HG02588 (cell line): ENCODE results near the gene RNF2.
"Not testable (repeated sequence)": the region's sequence is repeated elsewhere in the genome, so short reads cannot be mapped to it uniquely, and the experiment has no call there.

Source experiments
- ATAC-seq: cut with Tn5 transposase; IDR thresholded peaks from one replicate; pipeline ENCODE4 v1.9.1; 2021; ENCODE audit warnings: mild to moderate bottlenecking, moderate library complexity; ENCODE audit not compliant: unreplicated experiment

Gene RNF2

GRCh38 chr1:185044981-185045813, at the start of gene RNF2:
RNF2 (plus strand) TSS chr1:185045558; CDS start chr1:185087554, 41,996 bp downstream.
- peak; percentile 94 for ATAC-seq

DNA sequence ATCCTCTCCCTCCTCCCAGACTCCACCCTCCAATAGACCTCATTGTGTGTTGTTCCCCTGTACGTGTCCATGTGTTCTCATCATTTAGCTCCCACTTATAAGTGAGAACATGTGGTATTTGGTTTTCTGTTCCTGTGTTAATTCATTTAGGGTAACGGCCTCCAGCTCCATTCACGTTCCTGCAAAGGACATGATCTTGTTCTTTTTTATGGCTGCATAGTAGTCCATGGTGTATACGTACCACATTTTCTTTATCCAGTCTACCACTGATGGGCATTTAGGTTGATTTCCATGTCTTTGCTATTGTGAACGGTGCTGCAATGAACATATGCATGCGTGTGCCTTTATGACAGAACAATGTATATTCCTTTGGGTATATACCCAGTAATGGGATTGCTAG, 45.4 kb upstream of the RNF2 start:
- ATAC-seq = not testable (repeated sequence)

- ATAC-seq = not testable (repeated sequence)
Measured at GRCh38 chr1:185001312-185001880, 44.0 kb upstream of the RNF2 start.

DNA sequence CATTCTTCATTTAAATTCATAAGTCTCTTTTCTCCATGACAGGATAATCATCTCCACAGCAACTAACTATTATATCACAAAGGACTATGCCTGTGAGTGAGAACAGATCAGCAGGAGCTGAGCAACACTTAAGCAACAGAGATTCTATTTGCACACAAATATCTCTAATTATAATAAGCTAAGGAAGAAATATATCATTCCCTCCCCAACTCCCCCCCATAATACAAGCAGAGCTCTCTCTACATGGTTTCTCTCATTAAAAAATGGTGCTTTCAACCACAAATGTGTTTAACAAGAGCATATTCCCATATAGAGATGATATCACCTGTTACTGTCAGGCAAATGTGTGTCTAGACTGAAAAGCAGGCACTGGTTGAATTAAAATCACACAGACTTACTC, 36.5 kb upstream of the RNF2 start:
- ATAC-seq = no peak

GRCh38 chr1:185010361-185010760, 35.0 kb upstream of the RNF2 start:
- no peak for ATAC-seq

GRCh38 chr1:185014941-185015340, 30.4 kb upstream of the RNF2 start:
- no peak for ATAC-seq

DNA sequence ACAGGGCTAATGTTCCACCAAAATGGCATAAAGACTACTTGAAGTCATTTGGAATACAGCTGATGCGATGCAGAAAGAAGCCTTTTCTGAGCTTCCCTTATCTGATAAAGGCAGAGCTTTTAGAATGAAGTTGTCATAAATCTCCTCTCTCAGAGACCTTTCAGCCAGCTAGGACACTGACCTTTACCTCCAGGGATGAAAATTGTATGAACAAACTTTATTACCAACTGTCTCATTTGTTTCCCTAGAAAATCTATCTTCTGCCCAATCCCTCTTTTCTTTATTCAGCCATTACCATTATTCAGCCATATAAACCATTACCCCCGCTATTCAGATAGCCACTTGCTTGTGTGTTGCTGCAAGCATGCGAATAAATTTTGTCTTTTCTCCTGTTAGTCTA, 29.7 kb upstream of the RNF2 start:
- no peak for ATAC-seq

GRCh38 chr1:185016880-185017279, 28.5 kb upstream of the RNF2 start:
- ATAC-seq = no peak

GRCh38 chr1:185017338-185017737, 28.0 kb upstream of the RNF2 start:
- ATAC-seq = no peak

GRCh38 chr1:185017966-185018365, 27.4 kb upstream of the RNF2 start:
- ATAC-seq = no peak

DNA sequence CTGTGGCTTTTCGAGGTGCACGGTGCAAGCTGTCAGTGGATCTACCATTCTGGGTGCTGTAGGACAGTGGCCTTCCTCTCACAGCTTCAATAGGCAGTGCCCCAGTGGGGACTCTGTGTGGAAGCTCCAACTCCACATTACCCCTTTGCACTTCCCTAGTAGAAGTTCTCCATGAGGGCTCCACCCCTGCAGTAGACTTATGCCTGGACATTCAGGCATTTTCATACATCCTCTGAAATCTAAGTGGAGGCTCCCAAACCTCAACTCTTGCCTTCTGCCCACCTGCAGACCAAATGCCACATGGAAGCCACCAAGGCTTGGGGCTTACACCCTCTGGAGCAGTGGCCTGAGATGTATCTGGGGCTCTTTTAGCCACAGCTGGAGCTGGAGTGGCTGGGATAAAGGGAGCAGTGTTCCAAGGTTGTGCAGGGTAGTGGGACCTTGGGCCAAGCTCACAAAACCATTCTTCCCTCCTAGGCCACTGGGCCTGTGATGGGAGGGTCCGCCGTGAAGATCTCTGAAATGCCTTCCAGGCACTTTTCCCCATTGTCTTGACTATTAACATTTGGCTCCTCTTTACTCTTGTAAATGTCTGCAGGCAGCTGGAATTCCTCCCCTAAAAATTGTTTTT, 18.0 kb upstream of the RNF2 start:
- ATAC-seq = no peak

DNA sequence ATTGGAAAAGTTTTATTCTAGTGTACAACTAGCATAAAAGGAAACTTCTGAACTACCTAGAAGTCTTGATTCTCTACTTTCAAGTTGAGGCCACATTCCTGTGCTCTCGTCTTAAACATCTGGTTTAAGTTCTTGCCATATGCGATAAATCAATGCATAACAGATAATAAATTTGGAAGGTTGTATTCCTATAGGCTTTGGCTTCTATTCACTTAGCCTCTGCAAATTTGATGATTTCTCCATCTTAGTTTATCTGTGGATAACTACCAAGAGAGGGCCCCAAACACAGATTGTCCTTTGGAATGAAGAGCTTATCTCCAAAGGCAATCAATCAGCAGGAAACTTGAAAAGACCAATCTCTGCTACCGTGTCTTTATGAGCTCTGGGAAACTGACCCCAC, 11.7 kb upstream of the RNF2 start:
- no peak for ATAC-seq

GRCh38 chr1:185035258-185035657, 10.1 kb upstream of the RNF2 start:
- no peak for ATAC-seq

GRCh38 chr1:185038813-185039376, 6.5 kb upstream of the RNF2 start:
- no peak for ATAC-seq

DNA sequence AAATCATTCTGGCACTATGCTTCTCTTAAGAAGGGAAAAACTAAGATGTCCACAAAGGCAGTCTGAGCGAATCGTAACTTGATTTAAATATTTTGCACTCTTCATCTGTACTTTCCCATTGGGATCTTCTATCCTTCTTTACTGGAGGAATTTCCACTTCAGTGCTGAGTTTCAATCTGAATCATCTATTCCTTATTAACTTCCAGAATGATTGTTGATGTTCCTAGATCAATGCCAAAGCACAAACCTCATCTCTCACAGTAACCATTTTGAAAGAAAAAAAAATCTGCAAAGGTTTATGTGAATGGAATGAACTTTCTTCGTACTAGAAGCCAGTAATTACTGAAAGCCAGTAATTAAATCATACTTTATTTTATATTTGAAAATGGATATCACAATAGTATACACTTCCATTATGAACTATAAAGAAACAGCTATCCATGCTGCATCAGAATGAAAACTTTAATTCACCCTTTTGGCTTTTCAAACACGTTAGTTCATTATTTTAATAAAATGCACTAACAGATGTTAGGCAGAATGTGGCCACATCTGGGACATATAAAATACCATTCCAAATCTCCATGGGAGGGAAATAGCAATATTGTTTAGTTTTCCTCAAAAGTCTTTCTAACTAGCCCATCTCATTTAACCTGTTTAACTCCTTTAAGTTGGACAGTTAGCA, 5.5 kb upstream of the RNF2 start:
- no peak for ATAC-seq

DNA sequence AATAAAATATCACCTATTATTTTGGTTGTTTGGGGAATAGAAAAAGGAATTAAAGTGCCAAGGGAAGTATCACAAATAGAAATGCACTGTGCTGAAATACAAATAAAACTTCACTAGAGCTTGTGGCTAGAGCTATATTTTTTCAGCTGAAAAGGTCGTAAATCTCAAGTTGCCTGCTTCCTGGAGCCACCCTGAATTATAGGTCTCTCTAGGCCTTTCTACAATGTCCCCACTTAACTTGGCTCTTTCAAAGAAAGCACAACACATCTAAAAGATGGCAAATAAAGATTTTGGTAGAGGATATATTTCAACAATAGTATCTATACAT, 5.0 kb upstream of the RNF2 start:
- no peak for ATAC-seq

GRCh38 chr1:185041742-185042141, 3.6 kb upstream of the RNF2 start:
- no peak for ATAC-seq

GRCh38 chr1:185042737-185043136, 2.6 kb upstream of the RNF2 start:
- ATAC-seq = no peak

GRCh38 chr1:185044387-185044786, 971 bp upstream of the RNF2 start:
- no peak for ATAC-seq

GRCh38 chr1:185045814-185046492, 595 bp downstream of the RNF2 start:
- ATAC-seq = peak; percentile 28

DNA sequence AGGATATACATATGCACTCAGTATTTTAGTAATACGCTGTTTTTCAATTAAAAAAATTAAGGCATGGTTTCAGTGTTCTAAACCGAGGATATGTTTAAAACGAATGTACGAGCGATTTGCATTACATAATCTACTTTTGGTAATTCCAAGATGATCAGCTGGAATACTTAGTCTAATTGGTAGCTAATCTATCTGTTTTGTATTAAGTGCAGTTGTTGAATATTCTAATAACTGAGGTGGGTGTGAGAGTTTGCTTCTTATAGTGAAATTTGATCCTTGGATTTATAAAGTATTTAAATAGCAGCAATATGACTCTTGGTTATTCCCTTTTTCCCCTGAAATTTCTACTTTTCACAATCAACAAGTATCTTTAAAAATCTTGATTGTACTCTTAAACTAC, 1.3 kb downstream of the RNF2 start:
- ATAC-seq = no peak
